ENCODE data around the gene ABCB11.

ABCB11 gene

GRCh38 chr2:169005994-169006393 is 25.1 kb downstream of the ABCB11 start:
- Histone ChIP-seq H3K9me3 (no peaks in the 10 kb centered on the region), H3K4me1 (no peaks in the 10 kb centered on the region), H3K4me3 (no peak overlapping the region), H3K27me3 (no peaks in the 10 kb centered on the region), H3K36me3 (no peaks in the 10 kb centered on the region), H3K27ac (no peak overlapping the region)
- DNase-seq, result no peak
- TF ChIP-seq CTCF (IDR thresholded peaks at IDR 0.05), result no peak
- intact Hi-C loops (cut with DNase I; ENCODE audit: low total_unique reads), result no loop called here

DNA sequence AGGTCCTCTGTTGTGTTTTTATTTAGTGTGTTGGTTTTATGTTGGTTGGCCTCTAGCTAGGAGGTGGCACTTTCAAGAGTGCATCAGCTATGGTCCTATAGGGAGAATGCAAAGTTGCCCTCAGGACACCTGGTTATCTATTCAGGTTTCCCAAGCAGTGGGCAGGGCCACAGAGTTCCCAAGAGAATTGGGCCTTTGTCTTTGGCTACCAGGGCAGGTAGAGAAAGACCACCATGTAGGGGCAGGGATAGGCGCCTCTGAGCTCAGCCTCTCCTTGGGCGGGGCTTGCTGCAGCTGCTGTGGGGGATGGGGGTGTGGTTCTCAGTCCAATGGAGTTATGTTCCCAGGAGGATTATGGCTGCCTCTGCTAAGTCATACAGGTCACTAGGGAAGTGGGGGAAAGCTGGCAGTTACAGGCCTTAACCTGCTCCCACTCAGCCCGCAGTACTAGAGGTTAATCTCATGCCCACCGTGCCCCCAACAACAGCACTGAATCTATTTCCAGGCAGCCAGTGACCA is 26.0 kb downstream of the ABCB11 start:
- Histone ChIP-seq H3K4me3 (no peak overlapping the region), H3K27me3 (no peaks in the 10 kb centered on the region), H3K27ac (no peak overlapping the region), H3K4me1 (no peaks in the 10 kb centered on the region), H3K9me3 (no peaks in the 10 kb centered on the region), H3K36me3 (no peaks in the 10 kb centered on the region)
- no peak for TF ChIP-seq CTCF (IDR thresholded peaks at IDR 0.05)
- no peak for DNase-seq
- intact Hi-C loops (cut with DNase I; ENCODE audit: low total_unique reads), result no loop called here

- Histone ChIP-seq H3K27me3 (no peaks in the 10 kb centered on the region), H3K27ac (no peak overlapping the region), H3K4me3 (no peak overlapping the region), H3K4me1 (no peaks in the 10 kb centered on the region), H3K36me3 (no peaks in the 10 kb centered on the region), H3K9me3 (no peaks in the 10 kb centered on the region)
- no peak for DNase-seq
- intact Hi-C loops (cut with DNase I; ENCODE audit: low total_unique reads), result no loop called here
- TF ChIP-seq CTCF (IDR thresholded peaks at IDR 0.05), result no peak
These were observed 28.9 kb downstream of the ABCB11 start for GRCh38 chr2:169002161-169002738.

DNA sequence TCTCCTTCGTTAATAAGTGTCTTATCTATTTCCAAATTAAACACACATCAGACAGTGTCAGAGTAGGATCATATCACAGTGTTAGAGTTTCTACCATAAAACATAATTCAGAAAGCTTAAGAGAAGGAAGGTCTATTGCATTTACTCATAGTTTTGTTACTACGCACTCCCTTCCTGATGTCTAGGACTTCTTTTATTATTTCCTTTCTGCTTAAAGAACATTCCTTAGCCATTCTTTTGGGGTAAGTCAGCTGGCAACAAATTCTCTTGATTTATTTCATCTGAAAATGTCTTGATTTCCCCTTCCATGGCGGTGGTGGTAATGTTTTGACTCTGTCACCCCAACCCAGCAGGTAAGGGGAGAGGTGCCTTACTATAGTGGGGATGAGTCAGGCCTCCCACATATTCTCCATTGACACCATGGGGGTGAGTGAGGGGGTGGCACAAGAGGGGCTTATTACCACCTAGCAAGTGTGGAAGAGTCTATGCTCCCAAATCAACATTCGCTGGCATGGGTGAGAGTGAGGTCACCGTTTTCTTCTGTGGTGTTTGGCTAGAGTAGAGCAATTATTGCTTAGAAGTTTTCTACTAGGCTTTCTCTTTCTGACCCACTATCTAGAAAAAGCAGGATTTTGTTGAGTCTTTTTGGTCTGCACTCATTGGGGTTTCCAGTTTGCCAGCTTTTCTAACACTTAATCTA is 29.9 kb downstream of the ABCB11 start:
- TF ChIP-seq CTCF (IDR thresholded peaks at IDR 0.05), result no peak
- no peaks in the 10 kb centered on the region for H3K27me3 ChIP-seq
- no peak overlapping the region for H3K27ac ChIP-seq
- no peaks in the 10 kb centered on the region for H3K9me3 ChIP-seq
- H3K4me1 ChIP-seq, result no peaks in the 10 kb centered on the region
- H3K4me3 ChIP-seq, result no peak overlapping the region
- DNase-seq, result no peak
- no peaks in the 10 kb centered on the region for H3K36me3 ChIP-seq
- intact Hi-C loops (cut with DNase I; ENCODE audit: low total_unique reads), result no loop called here

GRCh38 chr2:168999668-169000213 is 31.4 kb downstream of the ABCB11 start:
- no peaks in the 10 kb centered on the region for H3K4me1 ChIP-seq
- no peak overlapping the region for H3K27ac ChIP-seq
- intact Hi-C loops (cut with DNase I; ENCODE audit: low total_unique reads), result no loop called here
- H3K36me3 ChIP-seq, result no peaks in the 10 kb centered on the region
- no peaks in the 10 kb centered on the region for H3K9me3 ChIP-seq
- no peak overlapping the region for H3K4me3 ChIP-seq
- TF ChIP-seq CTCF (IDR thresholded peaks at IDR 0.05), result no peak
- H3K27me3 ChIP-seq, result no peaks in the 10 kb centered on the region
- no peak for DNase-seq

Data from tibial artery (tissue), 4 donors.